GM18505 (cell line): ENCODE data around the gene UBXN2A.
"Not testable (repeated sequence)": the region's sequence is repeated elsewhere in the genome, so short reads cannot be mapped to it uniquely, and the experiment has no call there.

Experiments
- ATAC-seq: cut with Tn5 transposase; IDR thresholded peaks from one replicate; pipeline ENCODE4 v1.9.1; 2021; ENCODE audit not compliant: unreplicated experiment
- POLR2A ChIP-seq: IDR thresholded peaks from 4 replicates; pipeline ENCODE4 v1.6.1; 2011; ENCODE audit warnings: borderline replicate concordance; ENCODE audit not compliant: insufficient read depth, insufficient read length; ENCODE audit errors: extremely low read depth

The UBXN2A gene

GRCh38 chr2:23967846-23968245, 27.6 kb downstream of the UBXN2A start:
- TF ChIP-seq POLR2A = no peak
- no peak for ATAC-seq

GRCh38 chr2:23976883-23977282, 36.6 kb downstream of the UBXN2A start:
- TF ChIP-seq POLR2A = no peak
- ATAC-seq = no peak

GRCh38 chr2:23988371-23988770, 48.1 kb downstream of the UBXN2A start:
- no peak for TF ChIP-seq POLR2A
- no peak for ATAC-seq

- TF ChIP-seq POLR2A = no peak
- ATAC-seq = no peak
Observed at GRCh38 chr2:23992931-23993330, 52.7 kb downstream of the UBXN2A start.

GRCh38 chr2:23993736-23994269, 53.5 kb downstream of the UBXN2A start:
- no peak for ATAC-seq

GRCh38 chr2:23994567-23994966, 54.3 kb downstream of the UBXN2A start:
- no peak for TF ChIP-seq POLR2A
- ATAC-seq = no peak

More at GRCh38 chr2:23993736-23994269, 53.5 kb downstream of the UBXN2A start:
- no peak for TF ChIP-seq POLR2A

- no peak for ATAC-seq
- no peak for TF ChIP-seq POLR2A
Observed at GRCh38 chr2:24007693-24008092, 67.4 kb downstream of the UBXN2A start.

GRCh38 chr2:24008672-24009366, 68.6 kb downstream of the UBXN2A start:
- no peak for TF ChIP-seq POLR2A
- no peak for ATAC-seq

- ATAC-seq = no peak
- TF ChIP-seq POLR2A = no peak
Observed at GRCh38 chr2:24009367-24009679, 69.1 kb downstream of the UBXN2A start.

GRCh38 chr2:24009680-24010476, 69.6 kb downstream of the UBXN2A start, which contains the start of gene MFSD2B:
Gene MFSD2B, plus strand, starts transcription at chr2:24010085. Its CDS starts 12 bp downstream, at chr2:24010097.
- ATAC-seq = no peak
- TF ChIP-seq POLR2A = no peak

GRCh38 chr2:24010477-24011249, 70.4 kb downstream of the UBXN2A start:
- no peak for TF ChIP-seq POLR2A
- ATAC-seq = no peak

GRCh38 chr2:24011250-24012104, 71.2 kb downstream of the UBXN2A start:
- ATAC-seq = no peak
- no peak for TF ChIP-seq POLR2A

- TF ChIP-seq POLR2A = no peak
- ATAC-seq = no peak
Observed at GRCh38 chr2:24012521-24013188, 72.4 kb downstream of the UBXN2A start.

GRCh38 chr2:24014902-24015301, 74.6 kb downstream of the UBXN2A start:
- not testable (repeated sequence) for ATAC-seq
